G401 (cell line): ENCODE results near the gene ITGA6. TPM values are rescaled to one million over a fixed set of nuclear protein-coding genes. Genes with fewer than 3 reads are reported as not detected.
"Not testable (repeated sequence)": the region's sequence is repeated elsewhere in the genome, so short reads cannot be mapped to it uniquely, and the experiment has no call there.

ENCODE experiments used
- DNase-seq: peaks from one replicate; pipeline ENCODE4 v3.0.0-alpha.2; 2015; ENCODE audit warnings: low spot score
- in situ Hi-C: cut with HindIII; loops from 2 replicates; pipeline ENCODE4 v1.10.0; 2016; ENCODE audit warnings: low sequenced_read_pairs, mixed read lengths
- total RNA-seq: library from RNA; depleted of rRNA; stranded (reverse); fragments of >200 nt; shearing (Covaris generic); gene quantifications from 2 replicates; pipeline ENCODE4 v1.2.3, GENCODE V29; 2014; rRNA removed

ITGA6 gene
- total RNA-seq, 1 experiment from 2014 or later: 9.3 TPM

- in situ Hi-C loops, DNase-seq: not testable (repeated sequence)
These were observed 122.4 kb downstream of the ITGA6 start for GRCh38 chr2:172549802-172550201.

DNA sequence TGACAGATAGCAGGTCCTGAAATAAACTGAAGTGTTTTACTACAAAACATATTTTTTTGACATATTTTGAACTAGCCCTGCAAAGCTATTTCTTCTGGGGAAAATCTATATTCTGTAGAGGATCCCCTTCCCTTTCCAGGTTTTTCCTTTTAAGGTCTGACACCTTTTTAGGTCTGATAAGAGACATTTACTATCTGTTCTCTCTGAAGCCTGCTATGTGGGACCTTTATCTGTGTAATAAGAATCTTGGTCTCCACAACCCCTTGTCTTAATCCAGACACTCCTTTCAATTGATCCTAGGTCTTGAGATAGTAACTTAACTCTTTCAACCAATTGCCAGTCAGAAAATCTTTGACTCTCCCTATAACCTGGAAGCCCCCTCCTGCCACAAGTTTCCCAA is 123.0 kb downstream of the ITGA6 start:
- in situ Hi-C loops: no loop called here
- no peak for DNase-seq

DNA sequence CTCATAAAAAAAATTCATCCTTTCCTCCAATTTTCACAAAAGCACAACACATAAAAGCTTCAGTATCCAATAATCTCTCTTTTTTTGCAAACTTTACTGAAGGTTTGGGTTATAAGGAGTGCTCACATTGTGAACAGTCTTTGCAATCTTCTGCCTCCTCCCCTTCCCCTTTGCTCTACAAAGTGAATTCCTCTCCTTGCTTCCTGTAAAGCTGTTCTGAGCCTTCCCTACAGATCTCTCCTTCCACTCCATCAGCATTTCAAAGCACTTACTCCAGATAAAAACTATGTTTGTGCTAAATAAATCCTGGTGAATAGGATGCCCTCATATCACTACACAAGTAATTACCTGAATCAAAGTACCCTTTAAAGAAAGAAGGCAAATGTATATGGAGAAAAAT is 123.9 kb downstream of the ITGA6 start:
- in situ Hi-C loops: no loop called here

GRCh38 chr2:172552547-172553291 is 125.3 kb downstream of the ITGA6 start:
- in situ Hi-C loops: no loop called here

More for the DNA sequence above, 123.9 kb downstream of the ITGA6 start:
- DNase-seq: no peak

GRCh38 chr2:172554352-172555271 is 127.2 kb downstream of the ITGA6 start:
- peak; percentile 10 for DNase-seq
- in situ Hi-C loops: no loop called here

More at GRCh38 chr2:172552547-172553291, 125.3 kb downstream of the ITGA6 start:
- no peak for DNase-seq

DNA sequence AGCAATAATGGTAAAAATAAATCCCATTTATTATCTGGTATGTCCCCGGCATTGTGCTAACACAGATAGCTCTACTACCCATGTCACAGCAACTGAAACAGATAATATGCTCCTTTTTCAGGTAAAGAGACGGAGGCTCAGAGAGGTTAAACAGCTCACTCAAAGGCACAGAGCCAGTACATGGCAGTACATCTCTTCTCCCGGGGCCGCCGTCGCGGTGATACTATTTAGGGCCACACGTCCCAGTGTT is 127.8 kb downstream of the ITGA6 start:
- in situ Hi-C loops: no loop called here
- no peak for DNase-seq

Other genes with a start within 250 kb of the ITGA6 start
- gene PDK1, start 128.5 kb downstream of the ITGA6 start, total RNA-seq: 4.1 and 10.0 TPM in 2 replicates